Cortex of kidney (tissue), 1 donor: ENCODE data around the gene GCN1.
"Not testable (repeated sequence)": the region's sequence is repeated elsewhere in the genome, so short reads cannot be mapped to it uniquely, and the experiment has no call there.

Experiments
- DNase-seq: peaks from one replicate; lab custom pipeline; 2025; lab: John Stamatoyannopoulos, UW

The GCN1 gene

DNA sequence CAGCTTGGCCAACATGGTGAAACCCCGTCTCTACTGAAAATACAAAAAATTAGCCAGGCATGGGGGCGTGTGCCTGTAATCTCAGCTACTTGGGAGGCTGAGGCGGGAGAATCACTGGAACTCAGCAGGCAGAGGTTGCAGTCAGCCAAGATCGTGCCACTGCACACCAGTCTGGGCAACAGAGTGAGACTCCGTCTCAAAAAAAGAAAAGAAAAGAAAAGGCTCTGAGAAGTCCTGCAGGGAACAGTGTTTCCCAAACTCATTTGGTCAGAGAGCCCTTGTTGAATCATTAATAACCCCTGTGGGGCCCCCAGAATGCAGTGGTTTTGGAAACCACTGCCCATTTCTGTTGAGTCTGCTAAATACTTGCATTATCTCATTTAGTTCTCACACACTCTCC is 18.7 kb upstream of the GCN1 start:
- not testable (repeated sequence) for DNase-seq

DNA sequence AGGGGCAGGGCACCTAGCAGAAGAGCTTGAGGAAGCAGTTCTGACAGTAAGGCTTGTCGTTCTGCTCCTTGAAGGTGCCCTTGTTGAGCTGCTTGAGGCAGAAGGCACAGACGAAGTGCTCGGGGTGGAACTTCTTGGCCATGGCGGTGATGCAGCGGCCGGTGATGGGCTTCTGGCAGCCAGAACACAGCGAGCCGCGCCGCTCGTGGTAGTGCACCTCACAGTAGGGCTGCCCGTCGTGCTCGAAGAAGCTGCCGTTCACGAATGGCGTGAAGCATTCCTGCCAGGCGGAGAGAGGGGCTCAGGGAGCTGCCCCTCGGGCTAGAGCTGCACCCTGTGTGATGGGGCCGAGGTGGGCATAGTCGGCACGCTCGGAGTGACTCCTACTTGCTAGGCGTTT is 17.8 kb upstream of the GCN1 start:
- DNase-seq, result no peak

- DNase-seq, result no peak
Observed at GRCh38 chr12:120211904-120212283, 17.4 kb upstream of the GCN1 start.

GRCh38 chr12:120211243-120211903 is 16.9 kb upstream of the GCN1 start:
- DNase-seq, result no peak

DNA sequence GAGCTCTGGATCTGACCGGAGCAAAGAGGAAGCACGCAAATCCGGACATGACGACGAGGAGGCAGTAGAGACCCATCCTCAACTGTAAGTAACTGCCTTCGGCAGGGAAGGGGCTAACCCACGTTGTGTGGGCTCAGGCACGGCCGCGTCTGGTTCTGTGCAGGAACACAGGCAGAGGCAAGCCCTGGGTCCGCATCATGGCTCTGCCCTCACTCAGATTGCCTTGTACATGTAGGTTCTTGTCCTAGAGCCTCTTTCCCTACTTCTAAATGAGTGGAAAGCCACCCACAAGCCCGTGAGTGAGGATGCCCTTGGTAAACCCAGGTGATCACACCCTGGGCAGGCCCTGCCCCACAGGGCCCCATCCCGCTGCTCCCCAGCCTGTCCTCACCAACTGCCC is 15.3 kb upstream of the GCN1 start:
- DNase-seq, result no peak

- DNase-seq, result no peak
Observed at GRCh38 chr12:120207227-120207626, 12.7 kb upstream of the GCN1 start.

GRCh38 chr12:120206781-120207180 is 12.3 kb upstream of the GCN1 start:
- DNase-seq, result not testable (repeated sequence)

GRCh38 chr12:120206228-120206627 is 11.7 kb upstream of the GCN1 start:
- no peak for DNase-seq

- no peak for DNase-seq
Observed at GRCh38 chr12:120204171-120204570, 9.7 kb upstream of the GCN1 start.

GRCh38 chr12:120200364-120200800 is 5.9 kb upstream of the GCN1 start:
- no peak for DNase-seq

DNA sequence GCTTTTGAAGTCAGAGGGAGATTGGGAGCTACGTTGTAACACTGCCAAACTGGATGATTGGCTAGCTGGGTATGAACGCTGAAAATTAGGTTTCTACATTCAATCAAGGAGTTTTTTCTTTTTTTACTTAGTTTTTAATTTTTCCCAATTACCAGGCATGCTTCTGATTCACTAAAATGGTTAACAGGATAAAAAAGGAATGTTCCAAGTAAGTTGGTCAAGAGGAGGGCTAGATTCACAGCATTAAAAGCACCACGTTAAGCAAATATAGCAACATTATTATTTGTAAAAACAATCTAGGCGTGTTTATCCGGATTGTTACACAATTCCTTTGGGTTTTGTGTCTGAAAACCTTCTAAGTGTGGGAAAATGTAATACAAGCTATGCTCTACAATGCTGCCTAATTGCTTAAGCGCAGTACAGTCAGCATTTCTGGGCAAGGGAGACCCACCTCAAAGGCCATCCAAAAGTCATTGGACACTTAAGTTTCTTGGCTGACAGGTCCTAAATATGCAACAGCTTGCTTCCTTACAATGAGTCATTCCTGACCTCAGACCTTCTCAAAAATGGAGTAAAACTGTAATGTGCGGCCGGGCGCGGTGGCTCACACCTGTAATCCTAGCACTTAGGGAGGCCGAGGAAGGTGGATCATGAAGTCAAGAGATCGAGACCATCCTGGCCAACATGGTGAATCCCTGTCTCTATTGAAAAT is 5.2 kb upstream of the GCN1 start:
- DNase-seq, result no peak

DNA sequence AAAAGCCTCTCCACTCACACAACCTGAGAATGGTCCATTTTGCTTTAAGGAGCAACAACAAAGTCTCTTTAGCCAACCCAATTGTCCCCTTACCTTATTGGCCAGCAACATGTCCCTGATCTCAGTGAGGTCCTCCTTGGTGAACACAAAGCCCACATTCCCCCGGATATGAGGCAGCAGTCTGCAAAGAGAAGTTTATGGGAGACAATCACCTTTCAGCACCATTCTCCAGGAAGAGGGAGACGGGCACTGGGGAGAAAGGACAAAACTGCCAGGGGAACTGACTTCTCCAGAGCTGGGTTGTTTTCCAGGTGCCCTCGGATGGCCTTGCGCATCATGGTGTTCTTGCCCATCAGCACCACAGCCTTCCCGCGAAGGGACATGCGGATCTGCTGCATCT is 4.5 kb upstream of the GCN1 start:
- DNase-seq, result no peak

DNA sequence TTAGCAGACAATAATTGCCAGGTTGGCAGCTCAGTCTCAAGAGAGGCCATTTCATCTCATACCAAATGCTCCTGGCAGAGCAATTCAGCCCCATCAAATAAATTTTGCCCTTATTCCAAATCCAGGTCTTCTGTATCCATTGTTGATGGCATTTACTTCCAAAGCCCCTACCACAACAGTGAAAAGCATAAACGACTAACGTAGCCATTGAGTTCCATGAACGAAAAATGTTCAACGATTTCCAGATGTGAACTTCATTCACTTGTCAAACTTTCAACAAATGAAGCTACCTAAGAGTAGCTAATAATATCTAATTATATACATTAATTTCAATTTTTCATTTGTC is 3.0 kb upstream of the GCN1 start:
- DNase-seq, result no peak

DNA sequence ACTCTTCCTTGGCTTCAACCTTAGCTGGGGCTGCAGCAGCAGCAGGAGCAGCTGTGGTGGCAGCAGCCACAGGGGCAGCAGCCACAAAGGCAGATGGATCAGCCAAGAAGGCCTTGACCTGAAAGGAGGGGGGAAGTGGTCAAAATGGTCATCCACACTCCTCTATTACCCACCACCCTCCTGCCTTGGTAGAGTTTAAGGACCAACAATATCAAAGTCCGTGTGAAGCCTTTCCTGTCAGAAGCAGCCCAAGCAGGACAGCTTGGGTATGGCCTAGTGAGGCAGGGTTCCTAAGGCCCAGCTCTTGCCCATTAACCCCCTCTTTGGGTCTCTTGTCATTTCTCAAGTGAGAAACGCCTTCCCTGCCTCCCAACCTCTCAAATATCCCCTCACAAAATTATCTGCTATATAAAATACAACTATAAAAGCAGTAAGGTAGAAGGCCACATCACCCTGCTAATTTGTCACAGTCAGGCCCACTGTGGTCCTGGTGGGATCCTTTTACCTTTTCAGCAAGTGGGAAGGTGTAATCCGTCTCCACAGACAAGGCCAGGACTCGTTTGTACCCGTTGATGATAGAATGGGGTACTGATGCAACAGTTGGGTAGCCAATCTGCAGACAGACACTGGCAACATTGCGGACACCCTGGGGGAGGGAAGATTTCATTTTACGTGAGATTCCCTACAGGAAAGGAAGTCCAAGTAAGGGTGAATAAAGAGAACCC is 2.5 kb upstream of the GCN1 start:
- not testable (repeated sequence) for DNase-seq

- no peak for DNase-seq
Observed at GRCh38 chr12:120196363-120196762, 1.8 kb upstream of the GCN1 start.

- no peak for DNase-seq
Observed at GRCh38 chr12:120194226-120194533, 335 bp downstream of the GCN1 start.

- DNase-seq, result not testable (repeated sequence)
Observed at GRCh38 chr12:120193286-120193685, 1.2 kb downstream of the GCN1 start.

DNA sequence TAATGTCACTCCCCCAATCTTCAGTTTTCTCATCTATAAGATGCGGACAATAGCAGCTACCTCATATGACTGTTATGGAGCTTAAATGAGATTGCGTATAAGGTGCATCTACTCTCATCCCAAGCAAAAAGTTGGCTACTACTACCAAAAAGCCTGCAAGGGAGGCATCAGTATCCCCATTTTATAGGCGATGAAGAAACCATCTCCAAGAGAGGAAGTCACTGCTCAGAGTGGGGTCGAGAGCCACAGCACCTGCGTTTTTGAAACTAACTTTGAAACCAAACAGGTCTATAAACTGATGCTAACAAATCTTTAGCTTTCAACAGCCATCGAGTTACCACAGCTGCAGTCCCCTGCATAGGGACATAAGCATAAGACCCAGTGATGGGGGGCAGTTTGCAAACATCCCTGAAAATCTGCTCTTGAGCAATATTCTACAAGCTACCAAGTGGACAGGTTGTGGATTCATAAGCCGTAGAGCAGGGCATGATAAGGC is 3.5 kb downstream of the GCN1 start:
- no peak for DNase-seq

GRCh38 chr12:120190386-120190785 is 4.1 kb downstream of the GCN1 start:
- no peak for DNase-seq

- DNase-seq, result no peak
Observed at GRCh38 chr12:120186654-120187053, 7.9 kb downstream of the GCN1 start.

- DNase-seq, result no peak
Observed at GRCh38 chr12:120183211-120183631, 11.3 kb downstream of the GCN1 start.

DNA sequence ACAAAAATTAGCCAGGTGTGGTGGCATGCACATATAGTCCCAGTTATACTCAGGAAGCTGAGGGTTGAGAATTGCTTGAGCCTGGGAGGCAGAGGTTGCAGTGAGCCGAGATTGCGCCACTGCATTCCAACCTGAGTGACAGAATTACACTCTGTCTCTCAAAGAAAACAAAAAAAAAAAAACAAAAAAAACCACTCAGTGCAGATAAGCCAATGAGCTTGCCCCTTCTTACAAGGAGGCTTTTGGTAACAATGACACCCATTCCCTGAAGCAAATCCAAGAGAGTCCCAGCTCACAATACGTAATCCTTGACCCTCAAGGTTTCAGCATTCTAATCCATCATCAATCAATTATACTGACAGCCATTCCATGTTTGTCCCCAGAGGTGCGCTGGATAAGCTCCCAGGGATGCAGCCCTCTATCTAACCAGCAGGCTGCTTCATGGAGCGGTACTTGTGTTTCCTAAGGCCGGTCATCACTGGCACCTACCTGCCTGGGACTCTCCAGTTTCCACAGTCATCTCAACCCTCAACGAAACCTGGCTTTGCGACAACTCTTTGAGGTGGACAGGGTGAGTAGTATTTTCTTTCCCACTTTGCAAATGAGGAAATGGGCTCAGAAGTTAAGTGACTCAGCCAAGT is 12.4 kb downstream of the GCN1 start:
- DNase-seq, result no peak

GRCh38 chr12:120180975-120181374 is 13.5 kb downstream of the GCN1 start:
- no peak for DNase-seq
